ENCODE data around the gene C10orf71.

Gene C10orf71

GRCh38 chr10:49288341-49289065 lies 10.5 kb upstream of the C10orf71 start:
- no peaks in the 10 kb centered on the region for H3K27me3 ChIP-seq (replicated peaks; ENCODE audit: insufficient read depth, low read length)
- no peak overlapping the region for H3K4me2 ChIP-seq (ENCODE audit: low read depth, low read length)
- no peaks in the 10 kb centered on the region for H4K20me1 ChIP-seq (ENCODE audit: insufficient read depth, low read length)
- peaks cover 7% of the 10 kb centered on the region for H3K4me1 ChIP-seq (ENCODE audit: low read length)
- no peaks in the 10 kb centered on the region for H3K36me3 ChIP-seq (replicated peaks; ENCODE audit: insufficient read depth, low read length)
- no peaks in the 10 kb centered on the region for H3K79me2 ChIP-seq (ENCODE audit: low read length)
- no peak for DNase-seq
- no peaks in the 10 kb centered on the region for H3K9me3 ChIP-seq (replicated peaks; ENCODE audit: insufficient read depth, low read length)
- no peaks in the 10 kb centered on the region for H3K9me2 ChIP-seq (replicated peaks; ENCODE audit: insufficient read depth, low read length)
- H3K4me3 ChIP-seq (ENCODE audit: low read length): no peak overlapping the region
- H2AFZ ChIP-seq (ENCODE audit: low read length): no peak overlapping the region
- H3K27ac ChIP-seq (ENCODE audit: low read length): no peak overlapping the region
- TF ChIP-seq EZH2phosphoT487 (IDR thresholded peaks at IDR 0.05; ENCODE audit: low read length) (no peak), CTCF (IDR thresholded peaks at IDR 0.05; ENCODE audit: low read length) (no peak), EZH2 (optimal IDR thresholded peaks at IDR 0.05; ENCODE audit: low read depth, low read length) (no peak)
- peaks cover 10% of the 10 kb centered on the region; the same call in 1 of the 2 replicates for H3F3A ChIP-seq (ENCODE audit: insufficient read depth, low read length)
- H3K9ac ChIP-seq (ENCODE audit: low read length): no peak overlapping the region

- H3K4me2 ChIP-seq (ENCODE audit: low read depth, low read length): no peak overlapping the region
- no peaks in the 10 kb centered on the region for H3K79me2 ChIP-seq (ENCODE audit: low read length)
- no peak overlapping the region for H3K27ac ChIP-seq (ENCODE audit: low read length)
- TF ChIP-seq EZH2phosphoT487 (IDR thresholded peaks at IDR 0.05; ENCODE audit: low read length): no peak
- no peak for TF ChIP-seq EZH2 (optimal IDR thresholded peaks at IDR 0.05; ENCODE audit: low read depth, low read length)
- no peak for TF ChIP-seq CTCF (IDR thresholded peaks at IDR 0.05; ENCODE audit: low read length)
- H3K4me3 ChIP-seq (ENCODE audit: low read length): no peak overlapping the region
- H3K36me3 ChIP-seq (replicated peaks; ENCODE audit: insufficient read depth, low read length): no peaks in the 10 kb centered on the region
- no peaks in the 10 kb centered on the region for H4K20me1 ChIP-seq (ENCODE audit: insufficient read depth, low read length)
- no peak overlapping the region for H3K9ac ChIP-seq (ENCODE audit: low read length)
- DNase-seq: no peak
- no peaks in the 10 kb centered on the region for H3K9me2 ChIP-seq (replicated peaks; ENCODE audit: insufficient read depth, low read length)
- peaks cover 10% of the 10 kb centered on the region; the same call in 1 of the 2 replicates for H3F3A ChIP-seq (ENCODE audit: insufficient read depth, low read length)
- no peaks in the 10 kb centered on the region for H3K27me3 ChIP-seq (replicated peaks; ENCODE audit: insufficient read depth, low read length)
- peaks cover 7% of the 10 kb centered on the region for H3K4me1 ChIP-seq (ENCODE audit: low read length)
- no peak overlapping the region for H2AFZ ChIP-seq (ENCODE audit: low read length)
- H3K9me3 ChIP-seq (replicated peaks; ENCODE audit: insufficient read depth, low read length): no peaks in the 10 kb centered on the region
These were observed 9.5 kb upstream of the C10orf71 start for GRCh38 chr10:49289480-49289879.

GRCh38 chr10:49290131-49290530 lies 8.8 kb upstream of the C10orf71 start:
- Histone ChIP-seq H2AFZ (ENCODE audit: low read length) (no peak overlapping the region), H3K4me1 (ENCODE audit: low read length) (peaks cover under 1% of the 10 kb centered on the region), H3K9me3 (replicated peaks; ENCODE audit: insufficient read depth, low read length) (no peaks in the 10 kb centered on the region), H4K20me1 (ENCODE audit: insufficient read depth, low read length) (no peaks in the 10 kb centered on the region), H3K9me2 (replicated peaks; ENCODE audit: insufficient read depth, low read length) (no peaks in the 10 kb centered on the region), H3K36me3 (replicated peaks; ENCODE audit: insufficient read depth, low read length) (no peaks in the 10 kb centered on the region), H3K27ac (ENCODE audit: low read length) (no peak overlapping the region), H3K9ac (ENCODE audit: low read length) (no peak overlapping the region), H3K4me2 (ENCODE audit: low read depth, low read length) (no peak overlapping the region), H3K27me3 (replicated peaks; ENCODE audit: insufficient read depth, low read length) (no peaks in the 10 kb centered on the region), H3K79me2 (ENCODE audit: low read length) (no peaks in the 10 kb centered on the region), H3K4me3 (ENCODE audit: low read length) (no peak overlapping the region), H3F3A (ENCODE audit: insufficient read depth, low read length) (peaks cover 6% of the 10 kb centered on the region; the same call in 1 of the 2 replicates)
- DNase-seq: no peak
- no peak for TF ChIP-seq EZH2 (optimal IDR thresholded peaks at IDR 0.05; ENCODE audit: low read depth, low read length)

- 0 out of 2 replicates have a peak, but pooled peaks cover 4% of the 10 kb centered on the region for H3F3A ChIP-seq (ENCODE audit: insufficient read depth, low read length)
- no peak overlapping the region for H3K27ac ChIP-seq (ENCODE audit: low read length)
- H3K4me1 ChIP-seq (ENCODE audit: low read length): no peaks in the 10 kb centered on the region
- H3K9me2 ChIP-seq (replicated peaks; ENCODE audit: insufficient read depth, low read length): no peaks in the 10 kb centered on the region
- H2AFZ ChIP-seq (ENCODE audit: low read length): no peak overlapping the region
- no peak for DNase-seq
- no peak overlapping the region for H3K9ac ChIP-seq (ENCODE audit: low read length)
- H3K4me2 ChIP-seq (ENCODE audit: low read depth, low read length): no peak overlapping the region
- no peaks in the 10 kb centered on the region for H3K9me3 ChIP-seq (replicated peaks; ENCODE audit: insufficient read depth, low read length)
- no peak for TF ChIP-seq EZH2 (optimal IDR thresholded peaks at IDR 0.05; ENCODE audit: low read depth, low read length)
- TF ChIP-seq CTCF (IDR thresholded peaks at IDR 0.05; ENCODE audit: low read length): no peak
- TF ChIP-seq EZH2phosphoT487 (IDR thresholded peaks at IDR 0.05; ENCODE audit: low read length): no peak
- H3K4me3 ChIP-seq (ENCODE audit: low read length): no peak overlapping the region
- no peaks in the 10 kb centered on the region for H3K36me3 ChIP-seq (replicated peaks; ENCODE audit: insufficient read depth, low read length)
- H4K20me1 ChIP-seq (ENCODE audit: insufficient read depth, low read length): no peaks in the 10 kb centered on the region
- no peaks in the 10 kb centered on the region for H3K27me3 ChIP-seq (replicated peaks; ENCODE audit: insufficient read depth, low read length)
- no peaks in the 10 kb centered on the region for H3K79me2 ChIP-seq (ENCODE audit: low read length)
These were observed 8.4 kb upstream of the C10orf71 start for GRCh38 chr10:49290607-49291006.
